Endodermal cell (in vitro differentiated cells): ENCODE data around the gene NFIX. TPM values are rescaled to one million over a fixed set of nuclear protein-coding genes. Genes with fewer than 3 reads are reported as not detected.
A peak's percentile ranks its signal among the peaks of the same experiment; 100 is the strongest.

ENCODE experiments used
- DNase-seq: peaks from one replicate; pipeline ENCODE4 v3.0.0-alpha.2; 2017
- H3K27ac ChIP-seq: 2 replicates; pipeline ENCODE4 v1.5.1; 2013; ENCODE audit warnings: mild to moderate bottlenecking, low read depth, low read length, moderate library complexity
- H3K27me3 ChIP-seq: 2 replicates; pipeline ENCODE4 v1.6.1; 2013; ENCODE audit warnings: mild to moderate bottlenecking, low read length, moderate library complexity; ENCODE audit not compliant: insufficient read depth, control insufficient read depth, poor library complexity, severe bottlenecking
- H3K36me3 ChIP-seq: 2 replicates; pipeline ENCODE4 v1.7.0; 2013; ENCODE audit warnings: mild to moderate bottlenecking, low read length, moderate library complexity; ENCODE audit not compliant: control insufficient read depth, insufficient read depth
- H3K4me1 ChIP-seq: one replicate; pipeline ENCODE4 v1.7.0; 2013; ENCODE audit warnings: low read length; ENCODE audit not compliant: control insufficient read depth, insufficient read depth
- H3K4me3 ChIP-seq: 2 replicates; pipeline ENCODE4 v1.5.1; 2013; ENCODE audit warnings: mild to moderate bottlenecking, low read length, moderate library complexity
- H3K9ac ChIP-seq: 2 replicates; pipeline ENCODE4 v1.6.1; 2013; ENCODE audit warnings: mild to moderate bottlenecking, low read length, moderate library complexity; ENCODE audit not compliant: poor library complexity, severe bottlenecking; ENCODE audit errors: extremely low read depth
- H3K9me3 ChIP-seq: 2 replicates; pipeline ENCODE4 v1.6.1; 2013; ENCODE audit warnings: mild to moderate bottlenecking, low read length, moderate library complexity; ENCODE audit not compliant: control insufficient read depth
- H3K27ac Mint-ChIP-seq: 2 replicates; pipeline ENCODE4 v1.8.0; 2020; ENCODE audit warnings: mixed read lengths
- H3K27me3 Mint-ChIP-seq: 2 replicates; pipeline ENCODE4 v1.8.0; 2021; ENCODE audit warnings: mild to moderate bottlenecking, mixed read lengths; ENCODE audit not compliant: insufficient read depth
- H3K36me3 Mint-ChIP-seq: 2 replicates; pipeline ENCODE4 v1.8.0; 2020; ENCODE audit warnings: low read depth, mixed read lengths
- H3K4me1 Mint-ChIP-seq: 2 replicates; pipeline ENCODE4 v1.8.0; 2020; ENCODE audit warnings: mixed read lengths
- H3K4me3 Mint-ChIP-seq: 2 replicates; pipeline ENCODE4 v1.8.0; 2020; ENCODE audit warnings: mild to moderate bottlenecking, moderate library complexity, mixed read lengths
- H3K9me3 Mint-ChIP-seq: 2 replicates; pipeline ENCODE4 v1.8.0; 2020; ENCODE audit warnings: mild to moderate bottlenecking, mixed read lengths
- CTCF ChIP-seq: fragments of 200-600 bp; sonication (generic); conservative IDR thresholded peaks from 2 replicates; pipeline ENCODE4 v1.5.0; 2021; ENCODE audit warnings: antibody characterized with exemption, mild to moderate bottlenecking
- WGBS, 2 experiments: methylation state at CpG; one replicate each; pipeline versions ENCODE4 v1.1.5 to v1.1.7; 2013; ENCODE audit warnings: missing lambda C conversion rate in 2 of 2, mixed read lengths in 1 of 2; ENCODE audit not compliant: insufficient coverage in 1 of 2, insufficient read length in 1 of 2; 5-methylcytosine and 5-hydroxymethylcytosine counted together
- total RNA-seq, 2 donors: library from RNA; stranded (reverse); fragmentation: NEBNext Ultra II Directional in 1 of 2; extraction: Animal tissue kit (Norgen Biotek cat#: 25700) in 1 of 2; gene quantifications; 2 replicates in 1 of 2; 3 replicates in 1 of 2; pipeline ENCODE4 v1.2.1, GENCODE V29; 2021

NFIX gene
- total RNA-seq, 2 donors from 2014 or later, result 0.22 to 0.40 TPM

- Mint-ChIP-seq H3K27ac (peak overlapping the region; percentile 89), H3K36me3 (peaks cover 26% of the 10 kb centered on the region), H3K27me3 (no peaks in the 10 kb centered on the region), H3K4me1 (peaks cover 48% of the 10 kb centered on the region), H3K9me3 (no peaks in the 10 kb centered on the region), H3K4me3 (peak overlapping the region; percentile 96)
- Histone ChIP-seq H3K27me3 (no peaks in the 10 kb centered on the region), H3K9me3 (no peaks in the 10 kb centered on the region), H3K4me3 (peak overlapping the region; percentile 89), H3K36me3 (peaks cover 43% of the 10 kb centered on the region), H3K4me1 (peaks cover 25% of the 10 kb centered on the region), H3K9ac (no peak overlapping the region), H3K27ac (no peak overlapping the region)
- DNase-seq, result peak; percentile 62
- 66 to 68% methylated on average over 9 to 10 of the region's 10 CpGs for whole genome bisulfite sequencing, 2 experiments
- no peak for TF ChIP-seq CTCF
Observed at GRCh38 chr19:13120817-13121216, 125.5 kb downstream of the NFIX start.

GRCh38 chr19:13121551-13122274, 126.4 kb downstream of the NFIX start:
- H3K4me1 Mint-ChIP-seq, result peaks cover 45% of the 10 kb centered on the region
- H3K9ac ChIP-seq, result no peak overlapping the region

GRCh38 chr19:13122275-13122878, 127.1 kb downstream of the NFIX start:
- DNase-seq, result no peak
- H3K4me3 ChIP-seq, result no peak overlapping the region
- Mint-ChIP-seq H3K36me3 (peaks cover 32% of the 10 kb centered on the region), H3K9me3 (no peaks in the 10 kb centered on the region), H3K27ac (peak overlapping the region; percentile 89), H3K27me3 (no peaks in the 10 kb centered on the region), H3K4me3 (no peak overlapping the region), H3K4me1 (peaks cover 42% of the 10 kb centered on the region)
- H3K4me1 ChIP-seq, result peaks cover 25% of the 10 kb centered on the region
- no peaks in the 10 kb centered on the region for H3K27me3 ChIP-seq
- no peak overlapping the region for H3K27ac ChIP-seq
- no peak overlapping the region for H3K9ac ChIP-seq
- no peak for TF ChIP-seq CTCF
- peaks cover 49% of the 10 kb centered on the region for H3K36me3 ChIP-seq
- no peaks in the 10 kb centered on the region for H3K9me3 ChIP-seq
- WGBS, 2 experiments, result 91 to 95% methylated on average over 10 to 13 of the region's 13 CpGs

More at GRCh38 chr19:13121551-13122274, 126.4 kb downstream of the NFIX start:
- Histone ChIP-seq H3K4me1 (peaks cover 25% of the 10 kb centered on the region), H3K27ac (no peak overlapping the region), H3K36me3 (peaks cover 48% of the 10 kb centered on the region), H3K27me3 (no peaks in the 10 kb centered on the region), H3K4me3 (no peak overlapping the region), H3K9me3 (no peaks in the 10 kb centered on the region)
- peaks cover 32% of the 10 kb centered on the region for H3K36me3 Mint-ChIP-seq
- H3K27me3 Mint-ChIP-seq, result no peaks in the 10 kb centered on the region
- DNase-seq, result peak; percentile 38
- 92 to 96% methylated on average over 10 to 18 of the region's 18 CpGs for WGBS, 2 experiments
- H3K4me3 Mint-ChIP-seq, result peak overlapping the region; percentile 96
- H3K27ac Mint-ChIP-seq, result peak overlapping the region; percentile 89
- no peaks in the 10 kb centered on the region for H3K9me3 Mint-ChIP-seq
- no peak for TF ChIP-seq CTCF
